GM23248 (cell line): ENCODE data around the gene SBK3.

Experiments
- EZH2 ChIP-seq: fragments of 200-600 bp; sonication (generic); IDR thresholded peaks from 2 replicates; pipeline ENCODE4 v1.6.1; 2018; ENCODE audit warnings: antibody characterized with exemption, mild to moderate bottlenecking; ENCODE audit not compliant: insufficient read depth, poor library complexity, severe bottlenecking
- EZH2phosphoT487 ChIP-seq: fragments of 200-600 bp; sonication (generic); IDR thresholded peaks from 2 replicates; pipeline ENCODE4 v1.6.1; 2018; ENCODE audit warnings: antibody characterized with exemption, moderate library complexity, mild to moderate bottlenecking, low read depth; ENCODE audit not compliant: insufficient read depth

GRCh38 chr19:55578031-55578760, 32.9 kb upstream of the SBK3 start:
- TF ChIP-seq EZH2, result no peak
- TF ChIP-seq EZH2phosphoT487, result no peak
